ENCODE results near the gene CCT3. TPM values are rescaled to one million over a fixed set of nuclear protein-coding genes. Genes with fewer than 3 reads are reported as not detected.

CCT3 gene
- polyA plus RNA-seq, 1 of the 3 experiments (the other 2 are of a cell fraction) = 295 TPM

GRCh38 chr1:156347331-156347730, 9.2 kb upstream of the CCT3 start (continued):
- TF ChIP-seq RXRA (IDR thresholded peaks at IDR 0.05; ENCODE audit: borderline replicate concordance, low read depth) (no peak), POLR2AphosphoS5 (IDR thresholded peaks at IDR 0.05; ENCODE audit: low read depth, low read length) (no peak; the same call in 1 of the 2 replicates), USF2 (IDR thresholded peaks at IDR 0.05; ENCODE audit: borderline replicate concordance, low read depth, low read length) (no peak), CHD2 (IDR thresholded peaks at IDR 0.05; ENCODE audit: low read length, partially characterized antibody) (no peak), MEF2A (IDR thresholded peaks at IDR 0.05; ENCODE audit: borderline replicate concordance, low read depth) (no peak), NFIC (IDR thresholded peaks at IDR 0.05; ENCODE audit: borderline replicate concordance) (peak; percentile 80), RFX5 (IDR thresholded peaks at IDR 0.05; ENCODE audit: low read length) (no peak), RAD21 (IDR thresholded peaks at IDR 0.05; ENCODE audit: low read length) (no peak), YY1 (IDR thresholded peaks at IDR 0.05; ENCODE audit: low read depth) (no peak), GABPA (IDR thresholded peaks at IDR 0.05; ENCODE audit: low read depth) (no peak), ELF1 (IDR thresholded peaks at IDR 0.05) (no peak)
- TF ChIP-seq, protein P1, sequence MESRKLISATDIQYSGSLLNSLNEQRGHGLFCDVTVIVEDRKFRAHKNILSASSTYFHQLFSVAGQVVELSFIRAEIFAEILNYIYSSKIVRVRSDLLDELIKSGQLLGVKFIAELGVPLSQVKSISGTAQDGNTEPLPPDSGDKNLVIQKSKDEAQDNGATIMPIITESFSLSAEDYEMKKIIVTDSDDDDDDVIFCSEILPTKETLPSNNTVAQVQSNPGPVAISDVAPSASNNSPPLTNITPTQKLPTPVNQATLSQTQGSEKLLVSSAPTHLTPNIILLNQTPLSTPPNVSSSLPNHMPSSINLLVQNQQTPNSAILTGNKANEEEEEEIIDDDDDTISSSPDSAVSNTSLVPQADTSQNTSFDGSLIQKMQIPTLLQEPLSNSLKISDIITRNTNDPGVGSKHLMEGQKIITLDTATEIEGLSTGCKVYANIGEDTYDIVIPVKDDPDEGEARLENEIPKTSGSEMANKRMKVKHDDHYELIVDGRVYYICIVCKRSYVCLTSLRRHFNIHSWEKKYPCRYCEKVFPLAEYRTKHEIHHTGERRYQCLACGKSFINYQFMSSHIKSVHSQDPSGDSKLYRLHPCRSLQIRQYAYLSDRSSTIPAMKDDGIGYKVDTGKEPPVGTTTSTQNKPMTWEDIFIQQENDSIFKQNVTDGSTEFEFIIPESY (IDR thresholded peaks at IDR 0.05; ENCODE audit: borderline replicate concordance, low read depth) = no peak
- TF ChIP-seq, protein P2, sequence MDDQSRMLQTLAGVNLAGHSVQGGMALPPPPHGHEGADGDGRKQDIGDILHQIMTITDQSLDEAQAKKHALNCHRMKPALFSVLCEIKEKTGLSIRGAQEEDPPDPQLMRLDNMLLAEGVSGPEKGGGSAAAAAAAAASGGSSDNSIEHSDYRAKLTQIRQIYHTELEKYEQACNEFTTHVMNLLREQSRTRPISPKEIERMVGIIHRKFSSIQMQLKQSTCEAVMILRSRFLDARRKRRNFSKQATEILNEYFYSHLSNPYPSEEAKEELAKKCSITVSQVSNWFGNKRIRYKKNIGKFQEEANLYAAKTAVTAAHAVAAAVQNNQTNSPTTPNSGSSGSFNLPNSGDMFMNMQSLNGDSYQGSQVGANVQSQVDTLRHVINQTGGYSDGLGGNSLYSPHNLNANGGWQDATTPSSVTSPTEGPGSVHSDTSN (IDR thresholded peaks at IDR 0.05) = no peak

DNA sequence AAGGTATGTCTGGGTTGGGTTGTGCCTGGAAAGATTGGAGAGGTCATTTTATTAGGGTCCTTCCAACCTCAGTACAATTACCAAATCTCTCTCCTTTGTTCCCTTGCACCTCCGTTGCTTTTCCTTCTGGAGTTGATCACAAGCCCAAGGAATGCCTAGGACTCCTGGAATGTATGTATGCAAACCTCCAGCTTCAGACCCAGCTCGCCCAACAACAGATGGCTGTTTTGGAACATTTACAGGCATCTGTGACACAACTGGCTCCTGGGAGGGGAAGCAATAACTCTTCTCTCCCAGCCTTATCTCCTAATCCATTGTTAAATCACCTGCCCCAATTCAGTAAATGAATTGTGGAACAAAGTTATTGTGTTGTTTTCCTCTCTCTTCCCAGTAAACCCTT, 8.5 kb upstream of the CCT3 start:
- Histone ChIP-seq H2AFZ (ENCODE audit: low read depth) (no peak overlapping the region), H3K4me2 (peak overlapping the region; percentile 6; the same call in 1 of the 2 replicates), H3K27ac (ENCODE audit: low read depth in 2 of 2, low read length in 1 of 2) (peak overlapping the region; percentile 42 to 87; a peak in 3 of 4 replicates), H3K36me3 (replicated peaks in 1 of 2; ENCODE audit: control insufficient read depth in 1 of 2, insufficient read depth in 2 of 2, low read length in 1 of 2) (no peaks in the 10 kb centered on the region), H3K4me3 (ENCODE audit: low read depth in 2 of 2, low read length in 1 of 2) (no peak overlapping the region), H3K27me3 (ENCODE audit: insufficient read depth) (no peaks in the 10 kb centered on the region), H3K9me3 (no peaks in the 10 kb centered on the region), H3K9me2 (no peaks in the 10 kb centered on the region), H4K20me1 (ENCODE audit: insufficient read depth) (no peaks in the 10 kb centered on the region), H3F3A (replicated peaks; ENCODE audit: insufficient read depth) (peaks cover 3% of the 10 kb centered on the region), H3K79me2 (ENCODE audit: insufficient read depth) (no peaks in the 10 kb centered on the region), H3K4me1 (ENCODE audit: control insufficient read depth in 1 of 2, insufficient read depth in 2 of 2, low read depth in 1 of 2, low read length in 1 of 2) (peaks cover 0 to 23% of the 10 kb centered on the region in 2 experiments; a peak in 2 of 4 replicates), H3K9ac (no peak overlapping the region)
- TF ChIP-seq, protein P2 (IDR thresholded peaks at IDR 0.05) = peak; percentile 54
- TF ChIP-seq NFIC (IDR thresholded peaks at IDR 0.05; ENCODE audit: borderline replicate concordance) (peak; percentile 45), POLR2AphosphoS5 (IDR thresholded peaks at IDR 0.05; ENCODE audit: low read depth, low read length) (0 out of 2 replicates have a peak, but pooled peaks have one; percentile 28), GATA2 (CRISPR knock-in tag; IDR thresholded peaks at IDR 0.05) (no peak), RCOR1 (IDR thresholded peaks at IDR 0.05; ENCODE audit: low read length) (peak; percentile 82), MXI1 (IDR thresholded peaks at IDR 0.05; ENCODE audit: low read depth, low read length) (no peak), EP300 (IDR thresholded peaks at IDR 0.05; ENCODE audit: borderline replicate concordance in 1 of 2, low read depth in 1 of 2, low read length in 1 of 2) (peak in 1 of 2 experiments; percentile 31; a peak in 1 of 4 replicates), TAF1 (IDR thresholded peaks at IDR 0.05; ENCODE audit: borderline replicate concordance, low read depth, low read length) (no peak), TEAD4 (IDR thresholded peaks at IDR 0.05; ENCODE audit: borderline replicate concordance, insufficient read depth) (0 out of 2 replicates have a peak, but pooled peaks have one; percentile 17), EZH2phosphoT487 (IDR thresholded peaks at IDR 0.05; ENCODE audit: borderline replicate concordance, low read depth) (no peak), FOSL2 (IDR thresholded peaks at IDR 0.05; ENCODE audit: borderline replicate concordance, low read depth) (peak; percentile 8; the same call in 1 of the 2 replicates), MAX (IDR thresholded peaks at IDR 0.05; ENCODE audit: low read depth) (no peak), TCF12 (IDR thresholded peaks at IDR 0.05) (peak; percentile 85)
- TF ChIP-seq, protein P3, sequence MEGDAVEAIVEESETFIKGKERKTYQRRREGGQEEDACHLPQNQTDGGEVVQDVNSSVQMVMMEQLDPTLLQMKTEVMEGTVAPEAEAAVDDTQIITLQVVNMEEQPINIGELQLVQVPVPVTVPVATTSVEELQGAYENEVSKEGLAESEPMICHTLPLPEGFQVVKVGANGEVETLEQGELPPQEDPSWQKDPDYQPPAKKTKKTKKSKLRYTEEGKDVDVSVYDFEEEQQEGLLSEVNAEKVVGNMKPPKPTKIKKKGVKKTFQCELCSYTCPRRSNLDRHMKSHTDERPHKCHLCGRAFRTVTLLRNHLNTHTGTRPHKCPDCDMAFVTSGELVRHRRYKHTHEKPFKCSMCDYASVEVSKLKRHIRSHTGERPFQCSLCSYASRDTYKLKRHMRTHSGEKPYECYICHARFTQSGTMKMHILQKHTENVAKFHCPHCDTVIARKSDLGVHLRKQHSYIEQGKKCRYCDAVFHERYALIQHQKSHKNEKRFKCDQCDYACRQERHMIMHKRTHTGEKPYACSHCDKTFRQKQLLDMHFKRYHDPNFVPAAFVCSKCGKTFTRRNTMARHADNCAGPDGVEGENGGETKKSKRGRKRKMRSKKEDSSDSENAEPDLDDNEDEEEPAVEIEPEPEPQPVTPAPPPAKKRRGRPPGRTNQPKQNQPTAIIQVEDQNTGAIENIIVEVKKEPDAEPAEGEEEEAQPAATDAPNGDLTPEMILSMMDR (IDR thresholded peaks at IDR 0.05) = no peak
- no peak for DNase-seq
- CTCF ChIA-PET = interaction anchor here (2.1 to 3.7 kb wide), 3 partner anchors 12 to 39 kb away, joined by 7 to 15 read pairs (median 14); no protein-coding TSS in a partner anchor
- 6% methylated on average over 2 of the region's 2 CpGs for WGBS (ENCODE audit: low lambda C conversion rate)
- POLR2A ChIA-PET = no interaction called here
